GM19372 (cell line): ENCODE measurements around the gene FKBP1C.

ENCODE experiments used
- ATAC-seq: cut with Tn5 transposase; IDR thresholded peaks from one replicate; pipeline ENCODE4 v1.9.1; 2021; ENCODE audit warnings: mild to moderate bottlenecking, low read depth, moderate library complexity; ENCODE audit not compliant: unreplicated experiment

The FKBP1C gene

DNA sequence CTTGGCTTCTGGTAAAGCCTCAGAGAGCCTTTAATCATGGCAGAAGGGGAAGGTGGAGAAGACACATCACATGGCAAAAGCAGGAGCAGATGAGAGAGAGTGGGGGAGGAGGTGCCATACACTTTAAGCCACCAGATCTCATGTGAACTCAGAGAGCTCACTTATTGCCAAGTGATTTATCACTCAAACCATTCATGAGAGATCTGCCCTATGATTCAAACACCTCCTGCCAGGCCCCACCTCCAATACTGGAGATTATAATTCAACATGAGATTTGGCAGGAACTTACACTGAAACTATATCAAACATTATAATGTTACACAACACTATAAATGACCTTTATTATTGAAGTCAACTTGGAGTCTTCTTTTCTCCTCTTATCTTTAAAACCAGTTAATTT, 47.9 kb downstream of the FKBP1C start:
- ATAC-seq = no peak

DNA sequence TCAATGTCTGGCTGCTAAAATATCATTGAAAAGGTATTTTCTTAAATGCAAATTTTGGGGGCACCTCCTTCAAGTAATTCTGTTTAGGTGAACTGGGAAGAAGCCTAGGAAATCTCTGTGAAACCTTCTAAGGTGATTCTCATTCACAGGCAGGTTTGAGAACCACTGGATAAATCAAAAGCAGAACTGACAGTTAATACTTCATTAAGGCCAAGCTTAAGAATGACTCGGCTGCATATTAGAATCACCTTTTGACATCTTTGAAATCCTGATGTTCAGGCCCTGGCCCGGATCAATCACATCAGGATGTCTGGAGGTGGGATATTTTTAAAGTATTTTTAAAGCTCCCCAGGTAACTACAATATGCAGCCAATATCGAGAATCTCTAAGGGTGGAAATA, 50.6 kb downstream of the FKBP1C start:
- no peak for ATAC-seq
